RWPE2 (cell line): ENCODE measurements around the gene IL20RB.
"Not testable (repeated sequence)": the region's sequence is repeated elsewhere in the genome, so short reads cannot be mapped to it uniquely, and the experiment has no call there.

Experiments
- ATAC-seq: fragments of 200-7000 bp; cut with Tn5 transposase; 3 replicates; pipeline ENCODE4 v1.9.1; 2021; ENCODE audit warnings: low read depth
- DNase-seq: peaks from one replicate; pipeline ENCODE4 v3.0.0-alpha.2; 2020; ENCODE audit warnings: low spot score
- H3K27ac ChIP-seq: fragments of 450-650 bp; 2 replicates; pipeline ENCODE4 v1.5.1; 2017; ENCODE audit warnings: mild to moderate bottlenecking; ENCODE audit not compliant: poor library complexity, severe bottlenecking
- H3K27me3 ChIP-seq: fragments of 250-450 bp; sonication (Bioruptor Pico); 2 replicates; pipeline ENCODE4 v1.5.1; 2021; ENCODE audit warnings: mild to moderate bottlenecking, moderate library complexity; ENCODE audit not compliant: insufficient read depth, poor library complexity, severe bottlenecking
- H3K36me3 ChIP-seq: fragments of 250-450 bp; sonication (Bioruptor Pico); 2 replicates; pipeline ENCODE4 v1.5.1; 2020; ENCODE audit warnings: low read depth, mild to moderate bottlenecking, moderate library complexity
- H3K4me1 ChIP-seq: fragments of 250-450 bp; sonication (Bioruptor Pico); 2 replicates; pipeline ENCODE4 v1.5.1; 2021; ENCODE audit warnings: mild to moderate bottlenecking, moderate library complexity; ENCODE audit not compliant: insufficient read depth, poor library complexity, severe bottlenecking
- H3K4me3 ChIP-seq: fragments of 250-450 bp; sonication (Bioruptor Pico); 2 replicates; pipeline ENCODE4 v1.5.1; 2021; ENCODE audit warnings: mild to moderate bottlenecking, moderate library complexity; ENCODE audit not compliant: severe bottlenecking
- H3K9me3 ChIP-seq: fragments of 250-450 bp; sonication (Bioruptor Pico); 2 replicates; pipeline ENCODE4 v1.5.1; 2021; ENCODE audit warnings: mild to moderate bottlenecking, moderate library complexity; ENCODE audit not compliant: severe bottlenecking
- CTCF ChIP-seq: fragments of 450-650 bp; IDR thresholded peaks from one replicate; pipeline ENCODE4 v1.5.1; 2017; ENCODE audit warnings: mild to moderate bottlenecking, moderate library complexity; ENCODE audit not compliant: poor library complexity, severe bottlenecking

IL20RB gene

DNA sequence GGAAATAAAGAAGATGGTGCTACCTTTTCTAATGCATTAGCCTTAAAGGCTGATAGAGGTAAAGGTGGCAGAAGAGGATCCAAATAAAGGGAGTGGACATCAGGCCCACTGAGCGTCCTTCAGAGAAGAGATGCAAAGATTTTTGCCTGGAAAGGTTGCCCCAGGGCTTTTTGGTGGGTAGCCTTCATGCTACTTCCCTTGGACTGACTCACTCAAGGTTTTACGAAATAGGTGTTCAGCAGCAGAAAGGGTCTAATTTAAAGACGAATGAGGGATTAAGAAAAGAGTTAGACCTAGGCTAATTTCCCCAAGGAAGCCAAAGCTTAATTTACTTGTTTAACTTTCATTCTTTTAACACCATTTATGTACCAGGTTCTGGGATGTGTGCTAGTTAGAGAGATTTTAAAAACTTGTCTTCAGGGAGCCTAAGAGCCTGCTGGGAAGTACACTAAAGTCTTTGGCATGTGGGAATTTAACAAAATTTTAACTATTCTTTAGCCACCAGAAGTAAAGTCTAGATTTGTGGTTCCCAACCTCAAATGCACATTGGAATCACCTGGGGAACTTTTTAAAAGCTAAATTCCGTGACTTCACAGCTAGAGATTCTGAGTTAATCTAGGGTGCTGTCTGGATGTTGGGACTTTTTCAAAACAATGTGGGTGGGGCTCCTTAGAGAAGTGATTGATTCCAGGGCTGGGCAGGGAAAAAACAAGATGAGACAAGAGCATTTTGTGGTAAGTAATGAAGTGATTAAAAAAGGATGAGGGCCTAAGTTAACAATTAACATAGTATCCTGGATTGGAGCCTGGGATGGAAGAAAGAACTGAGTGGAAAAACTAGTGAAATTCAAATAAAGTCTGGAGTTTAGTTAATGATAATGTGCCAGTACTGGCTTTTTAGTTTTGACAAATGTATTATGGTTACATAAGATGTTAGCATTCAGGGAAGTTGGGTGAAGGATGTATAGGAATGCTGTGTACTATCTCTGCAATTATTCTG lies 3.4 kb downstream of the IL20RB start:
- TF ChIP-seq CTCF: no peak
- Histone ChIP-seq H3K36me3 (peaks cover 43% of the 10 kb centered on the region), H3K9me3 (no peaks in the 10 kb centered on the region), H3K4me1 (peaks cover 53% of the 10 kb centered on the region), H3K27ac (peak overlapping the region; percentile 99), H3K4me3 (peak overlapping the region; percentile 12), H3K27me3 (no peaks in the 10 kb centered on the region)
- DNase-seq (peak; percentile 85), ATAC-seq (peak; percentile 71)

GRCh38 chr3:136962927-136963326 lies 5.1 kb downstream of the IL20RB start:
- Histone ChIP-seq H3K27ac (peak overlapping the region; percentile 99), H3K36me3 (peaks cover 43% of the 10 kb centered on the region), H3K9me3 (no peaks in the 10 kb centered on the region), H3K4me1 (peaks cover 39% of the 10 kb centered on the region), H3K4me3 (no peak overlapping the region), H3K27me3 (no peaks in the 10 kb centered on the region)
- ATAC-seq (no peak), DNase-seq (no peak)
- TF ChIP-seq CTCF: no peak

DNA sequence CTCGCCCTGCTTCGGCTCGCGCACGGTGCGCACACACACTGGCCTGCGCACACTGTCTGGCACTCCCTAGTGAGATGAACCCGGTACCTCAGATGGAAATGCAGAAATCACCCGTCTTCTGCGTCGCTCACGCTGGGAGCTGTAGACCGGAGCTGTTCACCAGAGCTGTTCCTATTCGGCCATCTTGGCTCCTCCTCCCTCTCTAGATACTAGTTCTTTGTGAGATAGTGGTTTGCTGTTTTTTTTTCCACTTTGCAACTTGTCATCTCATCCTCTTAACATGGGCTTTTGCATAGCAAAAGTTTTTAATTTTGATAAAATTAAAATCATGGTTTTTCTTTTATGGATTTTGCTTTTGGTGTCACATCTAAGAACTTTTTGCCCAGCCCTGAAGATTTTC lies 11.8 kb downstream of the IL20RB start:
- not testable (repeated sequence) for H3K4me1 ChIP-seq, H3K27ac ChIP-seq, H3K27me3 ChIP-seq, ATAC-seq, DNase-seq, H3K4me3 ChIP-seq
- Histone ChIP-seq H3K9me3 (peaks cover 11% of the 10 kb centered on the region), H3K36me3 (peaks cover 36% of the 10 kb centered on the region)

- TF ChIP-seq CTCF: no peak
- H3K4me1 ChIP-seq: no peaks in the 10 kb centered on the region
- DNase-seq (no peak), ATAC-seq (no peak)
- no peak overlapping the region for H3K27ac ChIP-seq
- peaks cover 13% of the 10 kb centered on the region for H3K9me3 ChIP-seq
- H3K36me3 ChIP-seq: peaks cover 61% of the 10 kb centered on the region
- no peak overlapping the region for H3K4me3 ChIP-seq
- H3K27me3 ChIP-seq: no peaks in the 10 kb centered on the region
These were observed 15.6 kb downstream of the IL20RB start for GRCh38 chr3:136973352-136973751.

GRCh38 chr3:136974670-136975069 lies 16.9 kb downstream of the IL20RB start:
- no peak for TF ChIP-seq CTCF
- H3K36me3 ChIP-seq: peaks cover 74% of the 10 kb centered on the region
- H3K4me3 ChIP-seq: no peak overlapping the region
- DNase-seq (no peak), ATAC-seq (no peak)
- H3K27me3 ChIP-seq: no peaks in the 10 kb centered on the region
- no peaks in the 10 kb centered on the region for H3K4me1 ChIP-seq
- peaks cover 13% of the 10 kb centered on the region for H3K9me3 ChIP-seq
- H3K27ac ChIP-seq: no peak overlapping the region
